Measurements from ENCODE around the gene SOX10.
"Not testable (repeated sequence)": the region's sequence is repeated elsewhere in the genome, so short reads cannot be mapped to it uniquely, and the experiment has no call there.

The SOX10 gene

DNA sequence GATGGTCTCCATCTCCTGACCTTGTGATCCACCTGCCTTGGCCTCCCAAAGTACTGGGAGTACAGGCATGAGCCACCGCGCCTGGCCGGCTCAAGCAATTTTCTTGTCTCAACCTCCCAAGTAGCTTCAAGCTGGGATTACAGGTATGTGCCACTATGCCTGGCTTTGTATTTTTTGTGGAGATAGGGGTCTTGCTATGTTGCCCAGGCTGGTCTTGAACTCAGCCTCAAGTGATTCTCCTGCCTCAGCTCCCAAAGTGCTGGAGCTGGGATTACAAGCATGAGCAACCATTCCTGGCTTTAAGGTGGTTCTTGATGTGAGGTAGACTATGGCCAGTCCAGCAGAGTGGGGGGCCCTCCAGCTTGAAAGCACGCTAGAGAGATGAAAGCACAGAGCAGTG lies 23.3 kb downstream of the SOX10 start:
- peaks cover 27% of the 10 kb centered on the region for H3K36me3 ChIP-seq (ENCODE audit: control insufficient read depth, insufficient read depth, low read length)
- no peaks in the 10 kb centered on the region for H3K27me3 ChIP-seq (ENCODE audit: control insufficient read depth, insufficient read depth, low read length, poor library complexity, severe bottlenecking)
- H3K27ac ChIP-seq (ENCODE audit: insufficient read depth, low read depth, low read length, poor library complexity, severe bottlenecking): no peak overlapping the region
- H3K9me3 ChIP-seq (ENCODE audit: control insufficient read depth, low read length): no peaks in the 10 kb centered on the region
- 88 to 95% methylated on average over 4 of the region's 4 CpGs for WGBS, 2 experiments
- H3K4me1 ChIP-seq (ENCODE audit: control insufficient read depth, insufficient read depth, low read length): no peaks in the 10 kb centered on the region
- no peak overlapping the region for H3K4me3 ChIP-seq (ENCODE audit: insufficient read depth, low read depth, low read length)

DNA sequence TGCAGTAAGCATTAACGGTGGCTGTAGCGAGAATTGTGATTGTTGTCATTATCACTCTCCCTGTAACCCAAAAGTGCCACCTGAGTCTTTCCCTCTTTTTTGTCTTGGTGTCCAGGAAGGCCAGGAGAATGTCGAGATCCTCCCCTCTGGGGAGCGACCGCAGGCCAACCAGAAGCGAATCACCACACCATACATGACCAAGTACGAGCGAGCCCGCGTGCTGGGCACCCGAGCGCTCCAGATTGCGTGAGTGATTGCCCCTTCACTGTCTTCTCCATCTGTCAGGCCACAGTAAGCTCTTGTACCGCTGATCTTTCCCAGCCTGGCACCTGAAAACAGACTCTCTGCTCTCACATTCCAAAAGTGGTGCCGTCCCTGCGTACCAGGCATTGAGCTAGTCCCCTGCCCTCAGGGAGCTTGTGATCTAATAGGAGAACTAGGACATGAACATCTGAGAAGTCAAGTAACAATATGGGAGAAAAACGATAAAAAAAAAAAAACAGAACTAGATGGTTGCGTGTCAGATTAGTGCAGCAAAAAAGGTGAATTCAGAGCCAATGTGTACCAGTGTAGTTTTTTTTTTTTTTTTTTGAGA lies 25.0 kb downstream of the SOX10 start:
- WGBS, 2 experiments: 95 to 97% methylated on average over 18 of the region's 18 CpGs
- Histone ChIP-seq H3K4me1 (ENCODE audit: control insufficient read depth, insufficient read depth, low read length) (peaks cover 4% of the 10 kb centered on the region), H3K36me3 (ENCODE audit: control insufficient read depth, insufficient read depth, low read length) (peaks cover 27% of the 10 kb centered on the region), H3K4me3 (ENCODE audit: insufficient read depth, low read depth, low read length) (no peak overlapping the region), H3K27ac (ENCODE audit: insufficient read depth, low read depth, low read length, poor library complexity, severe bottlenecking) (no peak overlapping the region), H3K27me3 (ENCODE audit: control insufficient read depth, insufficient read depth, low read length, poor library complexity, severe bottlenecking) (no peaks in the 10 kb centered on the region), H3K9me3 (ENCODE audit: control insufficient read depth, low read length) (no peaks in the 10 kb centered on the region)

DNA sequence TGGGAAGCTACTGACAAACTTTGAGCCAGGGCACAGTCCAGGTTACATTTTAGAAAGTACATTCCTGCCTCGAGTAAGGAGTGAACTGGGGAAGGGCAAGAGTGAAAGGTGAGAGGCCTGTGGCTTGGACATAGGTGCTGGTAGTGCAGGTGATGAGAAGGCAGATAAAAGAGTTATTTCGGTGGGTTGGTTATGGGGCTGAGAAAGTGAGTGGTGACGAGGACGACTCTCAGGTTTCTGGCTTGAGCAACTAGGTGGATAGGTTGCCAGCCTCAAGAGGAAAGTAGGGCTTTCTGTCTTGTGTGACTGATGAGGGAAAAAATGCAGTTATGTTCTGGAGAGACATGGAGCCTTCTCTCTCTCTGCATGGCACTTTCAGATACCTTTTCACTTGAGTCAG lies 27.1 kb downstream of the SOX10 start:
- Histone ChIP-seq H3K4me3 (ENCODE audit: insufficient read depth, low read depth, low read length) (no peak overlapping the region), H3K36me3 (ENCODE audit: control insufficient read depth, insufficient read depth, low read length) (peaks cover 27% of the 10 kb centered on the region), H3K4me1 (ENCODE audit: control insufficient read depth, insufficient read depth, low read length) (peaks cover 6% of the 10 kb centered on the region), H3K9me3 (ENCODE audit: control insufficient read depth, low read length) (no peaks in the 10 kb centered on the region), H3K27ac (ENCODE audit: insufficient read depth, low read depth, low read length, poor library complexity, severe bottlenecking) (no peak overlapping the region), H3K27me3 (ENCODE audit: control insufficient read depth, insufficient read depth, low read length, poor library complexity, severe bottlenecking) (peaks cover 9% of the 10 kb centered on the region)
- 94 to 95% methylated on average over 4 of the region's 4 CpGs for WGBS, 2 experiments

DNA sequence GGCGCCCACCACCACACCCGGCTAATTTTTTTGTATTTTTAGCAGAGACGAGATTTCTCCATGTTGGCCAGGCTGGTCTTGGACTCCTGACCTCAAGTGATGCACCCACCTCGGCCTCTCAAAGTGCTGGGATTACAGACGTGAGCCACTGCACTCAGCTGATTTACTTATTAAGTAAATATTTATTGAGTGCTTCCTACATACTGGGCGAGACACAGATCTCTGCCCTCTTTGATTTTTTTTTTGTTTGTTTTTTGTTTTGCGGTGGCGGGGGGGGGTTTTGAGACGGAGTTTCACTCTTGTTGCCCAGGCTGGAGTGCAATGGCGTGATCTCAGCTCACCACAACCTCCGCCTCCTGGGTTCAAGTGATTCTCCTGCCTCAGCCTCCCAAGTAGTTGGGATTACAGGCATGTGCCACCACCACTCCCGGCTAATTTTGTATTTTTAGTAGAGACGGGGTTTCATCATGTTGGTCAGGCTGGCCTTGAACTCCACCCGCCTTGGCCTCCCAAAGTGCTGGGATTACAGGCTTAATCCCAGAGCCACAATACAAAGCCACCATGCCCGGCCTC lies 28.4 kb downstream of the SOX10 start:
- not testable (repeated sequence) for H3K4me1 ChIP-seq (ENCODE audit: control insufficient read depth, insufficient read depth, low read length); H3K4me3 ChIP-seq (ENCODE audit: insufficient read depth, low read depth, low read length); H3K9me3 ChIP-seq (ENCODE audit: control insufficient read depth, low read length); H3K27ac ChIP-seq (ENCODE audit: insufficient read depth, low read depth, low read length, poor library complexity, severe bottlenecking)
- WGBS, 2 experiments: 94 to 95% methylated on average over 15 of the region's 15 CpGs
- Histone ChIP-seq H3K27me3 (ENCODE audit: control insufficient read depth, insufficient read depth, low read length, poor library complexity, severe bottlenecking) (peaks cover 14% of the 10 kb centered on the region), H3K36me3 (ENCODE audit: control insufficient read depth, insufficient read depth, low read length) (peaks cover 22% of the 10 kb centered on the region)

DNA sequence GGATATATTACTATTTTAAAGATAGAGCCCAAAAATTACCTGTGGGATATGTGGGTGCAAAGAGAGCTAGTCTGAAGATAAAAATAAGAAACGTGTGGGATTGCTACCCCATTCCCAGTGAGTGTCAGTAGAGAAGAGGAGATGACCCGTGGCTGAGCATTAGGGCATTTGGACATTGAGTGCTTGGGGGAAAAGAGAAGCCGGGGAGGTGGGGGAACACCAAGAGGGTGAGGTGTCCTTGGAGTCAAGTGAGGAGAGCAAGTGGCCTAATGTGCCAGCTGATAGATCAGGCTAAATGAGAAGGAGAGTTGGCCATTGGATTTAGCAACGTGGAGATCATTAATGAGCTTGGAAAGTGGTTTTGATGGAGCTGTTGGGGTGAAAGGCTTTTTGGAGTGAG lies 29.7 kb downstream of the SOX10 start:
- Histone ChIP-seq H3K9me3 (ENCODE audit: control insufficient read depth, low read length) (no peaks in the 10 kb centered on the region), H3K27ac (ENCODE audit: insufficient read depth, low read depth, low read length, poor library complexity, severe bottlenecking) (no peak overlapping the region), H3K4me3 (ENCODE audit: insufficient read depth, low read depth, low read length) (peak overlapping the region; percentile 99), H3K36me3 (ENCODE audit: control insufficient read depth, insufficient read depth, low read length) (peaks cover 21% of the 10 kb centered on the region), H3K4me1 (ENCODE audit: control insufficient read depth, insufficient read depth, low read length) (peaks cover 6% of the 10 kb centered on the region), H3K27me3 (ENCODE audit: control insufficient read depth, insufficient read depth, low read length, poor library complexity, severe bottlenecking) (peaks cover 14% of the 10 kb centered on the region)
- 87 to 89% methylated on average over 4 of the region's 4 CpGs for WGBS, 2 experiments

DNA sequence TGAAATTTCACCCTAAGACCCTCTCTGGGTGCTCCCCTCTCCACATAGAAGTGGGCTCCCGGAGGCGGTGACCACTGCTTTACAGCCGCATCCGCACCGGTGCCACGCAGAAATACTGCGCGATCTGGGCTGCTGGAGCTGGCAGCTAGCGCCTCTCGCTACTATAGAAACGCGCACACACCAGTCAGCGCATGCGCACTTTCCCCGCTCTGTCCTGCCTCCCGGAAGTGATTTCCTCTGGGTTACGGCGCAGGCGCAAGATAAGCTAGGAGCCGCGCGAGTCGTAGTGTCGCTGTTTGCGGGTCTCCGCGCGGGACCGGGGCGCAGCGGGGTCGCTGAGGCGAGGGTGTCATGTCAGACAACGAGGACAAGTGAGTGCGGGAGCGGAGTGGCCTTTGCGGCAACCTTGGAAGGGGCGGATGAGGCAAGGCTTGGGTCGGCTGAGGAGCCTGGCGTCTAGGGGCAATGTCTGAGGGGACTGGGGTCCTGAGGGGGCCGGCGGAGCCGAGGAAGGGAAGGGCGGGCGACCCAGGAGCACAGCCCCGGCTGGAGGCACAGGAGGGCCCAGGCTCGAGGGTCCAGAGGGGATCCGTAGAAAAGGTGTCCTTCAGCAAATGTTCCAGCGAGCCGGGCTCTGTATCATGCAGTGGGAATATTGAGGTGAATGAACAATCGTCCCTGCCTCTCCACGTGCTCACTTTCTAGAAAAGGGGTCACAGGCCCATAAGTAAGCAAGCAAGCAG lies 30.7 kb downstream of the SOX10 start, which contains the start of the genes C22orf23 and POLR2F:
C22orf23 (minus strand) TSS at position 165 of the 743 bp plus-strand sequence. CDS start 452 bp downstream, outside the sequence.
POLR2F (plus strand) TSS at position 263 of the 743 bp plus-strand sequence; CDS start at position 352, 89 bp downstream.
- 0 to 1% methylated on average over 52 of the region's 52 CpGs for WGBS, 2 experiments
- Histone ChIP-seq H3K36me3 (ENCODE audit: control insufficient read depth, insufficient read depth, low read length) (peaks cover 10% of the 10 kb centered on the region), H3K27ac (ENCODE audit: insufficient read depth, low read depth, low read length, poor library complexity, severe bottlenecking) (no peak within 1 kb of the TSS), H3K9me3 (ENCODE audit: control insufficient read depth, low read length) (no peaks in the 10 kb centered on the region), H3K4me3 (ENCODE audit: insufficient read depth, low read depth, low read length) (peak within 1 kb of the TSS; percentile 99), H3K4me1 (ENCODE audit: control insufficient read depth, insufficient read depth, low read length) (peaks cover 6% of the 10 kb centered on the region), H3K27me3 (ENCODE audit: control insufficient read depth, insufficient read depth, low read length, poor library complexity, severe bottlenecking) (peaks cover 14% of the 10 kb centered on the region)

DNA sequence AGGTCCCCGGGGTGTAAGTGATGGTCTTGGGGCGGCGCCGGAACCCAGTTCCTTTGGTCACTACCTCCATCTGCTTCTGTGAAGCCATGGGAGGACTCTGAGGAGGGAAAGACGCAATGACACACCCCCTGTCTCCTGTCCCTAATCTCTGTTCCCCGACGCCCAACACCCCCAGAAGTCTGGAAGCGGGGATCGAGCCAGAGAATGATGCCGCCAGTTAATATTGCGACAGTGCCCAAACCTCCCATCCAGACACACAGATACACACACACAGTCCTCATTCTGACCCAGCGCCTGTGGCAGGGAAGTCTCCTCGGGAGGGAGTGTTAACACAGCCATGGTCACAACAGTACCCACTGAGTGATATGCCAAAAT lies 31.3 kb downstream of the SOX10 start:
- Histone ChIP-seq H3K4me3 (ENCODE audit: insufficient read depth, low read depth, low read length) (peak overlapping the region; percentile 99), H3K27ac (ENCODE audit: insufficient read depth, low read depth, low read length, poor library complexity, severe bottlenecking) (no peak overlapping the region), H3K9me3 (ENCODE audit: control insufficient read depth, low read length) (no peaks in the 10 kb centered on the region)

DNA sequence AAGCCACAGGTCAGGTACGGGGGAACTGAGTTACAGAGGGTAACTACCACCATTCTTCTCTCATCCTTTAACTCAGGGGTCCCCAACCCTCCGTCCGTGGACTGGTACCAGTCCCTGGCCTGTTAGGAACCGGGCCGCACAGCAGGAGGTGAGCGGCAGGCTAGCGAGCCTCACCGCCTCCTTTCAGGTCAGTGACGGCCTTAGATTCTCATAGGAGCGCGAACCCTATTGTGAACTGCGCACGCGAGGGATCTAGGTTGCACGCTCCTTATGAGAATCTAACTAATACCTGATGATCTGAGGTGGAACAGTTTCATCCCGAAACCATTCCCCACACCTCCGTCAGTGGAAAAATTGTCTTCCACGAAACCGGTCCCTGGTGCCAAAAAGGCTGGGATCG lies 31.7 kb downstream of the SOX10 start:
- H3K4me1 ChIP-seq (ENCODE audit: control insufficient read depth, insufficient read depth, low read length); H3K9me3 ChIP-seq (ENCODE audit: control insufficient read depth, low read length); H3K27ac ChIP-seq (ENCODE audit: insufficient read depth, low read depth, low read length, poor library complexity, severe bottlenecking); H3K36me3 ChIP-seq (ENCODE audit: control insufficient read depth, insufficient read depth, low read length): not testable (repeated sequence)
- Histone ChIP-seq H3K4me3 (ENCODE audit: insufficient read depth, low read depth, low read length) (peak overlapping the region; percentile 99), H3K27me3 (ENCODE audit: control insufficient read depth, insufficient read depth, low read length, poor library complexity, severe bottlenecking) (peaks cover 14% of the 10 kb centered on the region)
- 18 to 22% methylated on average over 20 of the region's 20 CpGs for WGBS, 2 experiments

More for the DNA sequence above, 31.3 kb downstream of the SOX10 start:
- Histone ChIP-seq H3K36me3 (ENCODE audit: control insufficient read depth, insufficient read depth, low read length) (peaks cover 6% of the 10 kb centered on the region), H3K27me3 (ENCODE audit: control insufficient read depth, insufficient read depth, low read length, poor library complexity, severe bottlenecking) (peaks cover 14% of the 10 kb centered on the region), H3K4me1 (ENCODE audit: control insufficient read depth, insufficient read depth, low read length) (peaks cover 6% of the 10 kb centered on the region)
- WGBS, 2 experiments: 5 to 8% methylated on average over 13 of the region's 13 CpGs

DNA sequence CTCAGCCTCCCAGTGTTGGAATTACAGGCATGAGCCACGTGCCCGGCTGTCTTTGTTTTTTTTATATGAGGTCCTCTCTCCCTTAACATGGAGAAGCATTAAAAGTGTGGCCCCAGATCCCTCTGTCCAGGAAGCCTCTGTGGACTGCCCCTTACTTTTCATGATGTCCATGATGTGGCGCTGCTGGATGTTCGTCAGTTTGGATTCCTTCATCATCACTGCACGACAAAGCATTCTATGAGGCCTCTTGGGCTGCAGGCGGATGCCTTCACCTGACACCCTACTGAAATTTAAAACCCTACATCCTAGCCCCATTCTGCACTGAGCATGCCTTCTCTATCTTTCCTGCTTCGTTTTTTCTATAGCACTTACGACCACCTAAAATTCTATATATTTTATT lies 33.0 kb downstream of the SOX10 start:
- 66 to 68% methylated on average over 6 of the region's 8 CpGs for WGBS, 2 experiments
- H3K27me3 ChIP-seq (ENCODE audit: control insufficient read depth, insufficient read depth, low read length, poor library complexity, severe bottlenecking): peaks cover 14% of the 10 kb centered on the region
- H3K27ac ChIP-seq (ENCODE audit: insufficient read depth, low read depth, low read length, poor library complexity, severe bottlenecking): no peak overlapping the region
- H3K4me1 ChIP-seq (ENCODE audit: control insufficient read depth, insufficient read depth, low read length): peaks cover 6% of the 10 kb centered on the region
- no peak overlapping the region for H3K4me3 ChIP-seq (ENCODE audit: insufficient read depth, low read depth, low read length)
- no peaks in the 10 kb centered on the region for H3K36me3 ChIP-seq (ENCODE audit: control insufficient read depth, insufficient read depth, low read length)
- H3K9me3 ChIP-seq (ENCODE audit: control insufficient read depth, low read length): no peaks in the 10 kb centered on the region

DNA sequence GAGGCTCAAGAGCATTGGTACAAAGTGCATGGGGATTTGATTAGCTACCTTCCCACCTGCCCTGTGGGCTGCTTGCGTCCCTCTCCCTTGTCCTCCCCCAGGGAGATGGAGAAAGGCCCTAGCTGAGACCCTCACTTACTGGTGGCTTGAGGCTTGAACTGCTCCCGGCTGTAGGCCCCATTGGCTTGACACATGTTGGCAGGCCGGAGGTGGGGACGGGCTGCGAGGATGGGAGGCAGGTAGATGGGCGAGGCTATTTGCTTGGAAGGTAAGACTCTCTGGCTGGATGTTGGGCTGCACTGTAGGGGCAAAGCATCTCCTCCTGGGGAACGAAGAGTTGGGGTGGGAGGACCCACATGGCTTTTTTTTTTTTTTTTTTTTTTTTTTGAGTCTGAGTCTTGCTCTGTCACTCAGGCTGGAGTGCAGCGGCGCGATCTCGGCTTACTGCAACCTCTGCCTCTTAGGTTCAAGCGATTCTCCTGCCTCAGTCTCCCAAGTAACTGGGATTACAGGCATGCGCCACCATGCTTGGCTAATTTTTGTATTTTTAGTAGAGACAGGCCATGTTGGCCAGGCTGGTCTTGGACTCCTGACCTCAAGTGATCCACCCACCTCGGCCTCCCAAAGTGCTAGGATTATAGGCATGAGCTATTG lies 37.1 kb downstream of the SOX10 start:
- H3K27me3 ChIP-seq (ENCODE audit: control insufficient read depth, insufficient read depth, low read length, poor library complexity, severe bottlenecking); H3K4me1 ChIP-seq (ENCODE audit: control insufficient read depth, insufficient read depth, low read length): not testable (repeated sequence)

More for the DNA sequence above, 37.1 kb downstream of the SOX10 start:
- H3K9me3 ChIP-seq (ENCODE audit: control insufficient read depth, low read length); H3K4me3 ChIP-seq (ENCODE audit: insufficient read depth, low read depth, low read length); H3K27ac ChIP-seq (ENCODE audit: insufficient read depth, low read depth, low read length, poor library complexity, severe bottlenecking); H3K36me3 ChIP-seq (ENCODE audit: control insufficient read depth, insufficient read depth, low read length): not testable (repeated sequence)
- 92 to 95% methylated on average over 14 of the region's 14 CpGs for WGBS, 2 experiments
